ENCODE measurements around the gene CYLD. TPM values are rescaled to one million over a fixed set of nuclear protein-coding genes. Genes with fewer than 3 reads are reported as not detected.

CYLD gene
- total RNA-seq, 1 experiment from 2014 or later: 10.1 TPM

DNA sequence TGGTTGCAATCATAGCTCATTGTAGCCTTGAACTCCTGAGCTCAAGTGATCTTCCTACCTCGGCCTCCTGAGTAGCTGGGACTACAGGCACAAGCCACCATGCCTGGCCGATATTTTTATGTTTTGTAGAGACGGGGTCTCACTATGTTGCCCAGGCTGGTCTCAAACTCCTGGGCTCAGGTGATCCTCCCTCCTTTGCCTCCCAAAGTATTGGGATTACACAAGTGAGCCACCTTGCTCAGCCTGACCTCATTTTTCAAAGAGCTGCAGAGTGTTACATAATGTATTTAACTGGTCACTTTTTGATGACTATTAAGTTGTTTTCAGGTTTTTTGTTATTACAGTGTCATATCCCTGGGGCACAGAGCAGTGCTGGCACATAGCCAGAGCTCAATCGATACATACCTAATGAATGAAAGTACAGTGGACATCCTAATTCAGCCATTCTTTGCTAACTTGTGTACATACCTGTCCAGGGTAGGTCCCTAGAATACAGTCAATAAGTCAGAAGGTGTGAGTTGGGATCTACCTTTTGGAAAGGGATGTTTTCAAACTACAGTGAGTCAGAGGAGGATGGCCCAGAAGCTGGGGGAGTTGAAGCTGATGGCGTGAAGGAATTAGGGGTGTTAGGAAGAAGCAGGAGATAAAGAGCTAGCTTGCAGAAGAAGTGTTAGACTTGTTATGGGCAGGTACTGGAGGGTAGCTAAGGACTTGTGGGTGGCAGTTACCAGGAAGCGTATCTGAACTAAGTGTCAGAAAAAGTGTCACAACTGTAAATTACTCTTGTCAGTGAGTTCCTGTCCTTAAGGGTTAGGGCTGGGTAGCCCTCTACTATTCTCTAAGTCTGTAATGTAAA, 20.1 kb upstream of the CYLD start:
- no peak for DNase-seq (ENCODE audit: low read depth, low spot score)
- CTCF ChIA-PET: no interaction called here
- no peaks in the 10 kb centered on the region for H3K9me3 ChIP-seq (ENCODE audit: control insufficient read depth, insufficient read depth, low read depth, low read length)
- TF ChIP-seq, protein P1, sequence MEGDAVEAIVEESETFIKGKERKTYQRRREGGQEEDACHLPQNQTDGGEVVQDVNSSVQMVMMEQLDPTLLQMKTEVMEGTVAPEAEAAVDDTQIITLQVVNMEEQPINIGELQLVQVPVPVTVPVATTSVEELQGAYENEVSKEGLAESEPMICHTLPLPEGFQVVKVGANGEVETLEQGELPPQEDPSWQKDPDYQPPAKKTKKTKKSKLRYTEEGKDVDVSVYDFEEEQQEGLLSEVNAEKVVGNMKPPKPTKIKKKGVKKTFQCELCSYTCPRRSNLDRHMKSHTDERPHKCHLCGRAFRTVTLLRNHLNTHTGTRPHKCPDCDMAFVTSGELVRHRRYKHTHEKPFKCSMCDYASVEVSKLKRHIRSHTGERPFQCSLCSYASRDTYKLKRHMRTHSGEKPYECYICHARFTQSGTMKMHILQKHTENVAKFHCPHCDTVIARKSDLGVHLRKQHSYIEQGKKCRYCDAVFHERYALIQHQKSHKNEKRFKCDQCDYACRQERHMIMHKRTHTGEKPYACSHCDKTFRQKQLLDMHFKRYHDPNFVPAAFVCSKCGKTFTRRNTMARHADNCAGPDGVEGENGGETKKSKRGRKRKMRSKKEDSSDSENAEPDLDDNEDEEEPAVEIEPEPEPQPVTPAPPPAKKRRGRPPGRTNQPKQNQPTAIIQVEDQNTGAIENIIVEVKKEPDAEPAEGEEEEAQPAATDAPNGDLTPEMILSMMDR (IDR thresholded peaks at IDR 0.05): no peak
- TF ChIP-seq, protein P2, sequence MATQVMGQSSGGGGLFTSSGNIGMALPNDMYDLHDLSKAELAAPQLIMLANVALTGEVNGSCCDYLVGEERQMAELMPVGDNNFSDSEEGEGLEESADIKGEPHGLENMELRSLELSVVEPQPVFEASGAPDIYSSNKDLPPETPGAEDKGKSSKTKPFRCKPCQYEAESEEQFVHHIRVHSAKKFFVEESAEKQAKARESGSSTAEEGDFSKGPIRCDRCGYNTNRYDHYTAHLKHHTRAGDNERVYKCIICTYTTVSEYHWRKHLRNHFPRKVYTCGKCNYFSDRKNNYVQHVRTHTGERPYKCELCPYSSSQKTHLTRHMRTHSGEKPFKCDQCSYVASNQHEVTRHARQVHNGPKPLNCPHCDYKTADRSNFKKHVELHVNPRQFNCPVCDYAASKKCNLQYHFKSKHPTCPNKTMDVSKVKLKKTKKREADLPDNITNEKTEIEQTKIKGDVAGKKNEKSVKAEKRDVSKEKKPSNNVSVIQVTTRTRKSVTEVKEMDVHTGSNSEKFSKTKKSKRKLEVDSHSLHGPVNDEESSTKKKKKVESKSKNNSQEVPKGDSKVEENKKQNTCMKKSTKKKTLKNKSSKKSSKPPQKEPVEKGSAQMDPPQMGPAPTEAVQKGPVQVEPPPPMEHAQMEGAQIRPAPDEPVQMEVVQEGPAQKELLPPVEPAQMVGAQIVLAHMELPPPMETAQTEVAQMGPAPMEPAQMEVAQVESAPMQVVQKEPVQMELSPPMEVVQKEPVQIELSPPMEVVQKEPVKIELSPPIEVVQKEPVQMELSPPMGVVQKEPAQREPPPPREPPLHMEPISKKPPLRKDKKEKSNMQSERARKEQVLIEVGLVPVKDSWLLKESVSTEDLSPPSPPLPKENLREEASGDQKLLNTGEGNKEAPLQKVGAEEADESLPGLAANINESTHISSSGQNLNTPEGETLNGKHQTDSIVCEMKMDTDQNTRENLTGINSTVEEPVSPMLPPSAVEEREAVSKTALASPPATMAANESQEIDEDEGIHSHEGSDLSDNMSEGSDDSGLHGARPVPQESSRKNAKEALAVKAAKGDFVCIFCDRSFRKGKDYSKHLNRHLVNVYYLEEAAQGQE (IDR thresholded peaks at IDR 0.05; ENCODE audit: insufficient read depth in 1 of 2, low read depth in 2 of 2, low read length in 1 of 2): no peak
- TF ChIP-seq TCF7L2 (IDR thresholded peaks at IDR 0.05; ENCODE audit: low read depth, low read length): no peak
- TF ChIP-seq SIN3A (IDR thresholded peaks at IDR 0.05; ENCODE audit: borderline replicate concordance, insufficient read depth, low read depth, low read length): no peak
- TF ChIP-seq POLR2AphosphoS5 (IDR thresholded peaks at IDR 0.05; ENCODE audit: low read depth, low read length): no peak
- H3K27me3 ChIP-seq (ENCODE audit: control insufficient read depth, insufficient read depth, low read length): no peaks in the 10 kb centered on the region
- H3K4me3 ChIP-seq (ENCODE audit: low read depth in 2 of 2, low read length in 2 of 2): no peak overlapping the region
- no peak overlapping the region for H3K27ac ChIP-seq (ENCODE audit: low read length)
- no peaks in the 10 kb centered on the region for H3K36me3 ChIP-seq (ENCODE audit: control insufficient read depth, insufficient read depth, low read length)
- no TSS peak for BruUV-seq (replicated peaks)
- POLR2A ChIA-PET: no interaction called here
- intact Hi-C loops (cut with micrococcal nuclease; ENCODE audit: unreplicated experiment) (no loop called here), in situ Hi-C loops (cut with HindIII; ENCODE audit: low pct_unique_long_range_greater_than_20kb, low sequenced_read_pairs) (no loop called here)
- H3K4me1 ChIP-seq (ENCODE audit: control insufficient read depth, insufficient read depth, low read length): no peaks in the 10 kb centered on the region
- no peak for ATAC-seq

DNA sequence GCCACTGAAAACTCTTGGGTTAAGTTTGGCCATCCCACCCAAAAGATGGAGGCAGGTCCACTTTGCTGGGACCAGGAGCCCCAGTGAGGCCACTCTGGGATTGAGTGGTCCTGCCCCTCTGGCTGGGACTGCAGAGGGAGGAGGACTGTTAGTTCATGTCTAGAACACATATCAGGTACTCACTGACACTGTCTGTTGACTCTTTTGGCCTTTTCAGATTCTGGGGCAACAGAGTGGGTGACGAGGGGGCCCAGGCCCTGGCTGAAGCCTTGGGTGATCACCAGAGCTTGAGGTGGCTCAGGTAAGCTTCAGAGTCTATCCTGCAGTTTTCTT, 19.5 kb upstream of the CYLD start:
- Histone ChIP-seq H3K4me3 (ENCODE audit: low read depth in 2 of 2, low read length in 2 of 2) (no peak overlapping the region), H3K27me3 (ENCODE audit: control insufficient read depth, insufficient read depth, low read length) (no peaks in the 10 kb centered on the region), H3K4me1 (ENCODE audit: control insufficient read depth, insufficient read depth, low read length) (no peaks in the 10 kb centered on the region), H3K27ac (ENCODE audit: low read length) (no peak overlapping the region), H3K9me3 (ENCODE audit: control insufficient read depth, insufficient read depth, low read depth, low read length) (no peaks in the 10 kb centered on the region), H3K36me3 (ENCODE audit: control insufficient read depth, insufficient read depth, low read length) (no peaks in the 10 kb centered on the region)
- intact Hi-C loops (cut with micrococcal nuclease; ENCODE audit: unreplicated experiment) (no loop called here), in situ Hi-C loops (cut with HindIII; ENCODE audit: low pct_unique_long_range_greater_than_20kb, low sequenced_read_pairs) (no loop called here)
- no peak for DNase-seq (ENCODE audit: low read depth, low spot score)
- no peak for ATAC-seq
- TF ChIP-seq SIN3A (IDR thresholded peaks at IDR 0.05; ENCODE audit: borderline replicate concordance, insufficient read depth, low read depth, low read length) (no peak), TCF7L2 (IDR thresholded peaks at IDR 0.05; ENCODE audit: low read depth, low read length) (no peak), POLR2AphosphoS5 (IDR thresholded peaks at IDR 0.05; ENCODE audit: low read depth, low read length) (no peak)
- TF ChIP-seq, protein P2 (IDR thresholded peaks at IDR 0.05; ENCODE audit: insufficient read depth in 1 of 2, low read depth in 2 of 2, low read length in 1 of 2): no peak
- TF ChIP-seq, protein P1 (IDR thresholded peaks at IDR 0.05): no peak
- no TSS peak for BruUV-seq (replicated peaks)
- ChIA-PET POLR2A (no interaction called here), CTCF (no interaction called here)

Data from Panc1 (cell line).